Retinal pigment epithelial cell (primary cell): ENCODE data around the gene SFRP4.

Experiments
- DNase-seq: peaks from one replicate; pipeline ENCODE4 v3.0.0-alpha.2; 2010; ENCODE audit warnings: low read depth
- H3K4me3 ChIP-seq: 2 replicates; pipeline ENCODE4 v1.5.1; 2011; ENCODE audit warnings: mild to moderate bottlenecking, low read length, control low read depth, moderate library complexity
- CTCF ChIP-seq: conservative IDR thresholded peaks from 2 replicates; pipeline ENCODE4 v1.5.1; 2011; ENCODE audit warnings: low read depth, low read length, control low read depth, inconsistent platforms

Gene SFRP4

GRCh38 chr7:37918526-37918925 lies 1.9 kb upstream of the SFRP4 start:
- H3K4me3 ChIP-seq, result no peak overlapping the region
- DNase-seq, result no peak
- TF ChIP-seq CTCF, result peak; percentile 8

GRCh38 chr7:37916017-37916672 lies 472 bp downstream of the SFRP4 start:
- TF ChIP-seq CTCF, result peak; percentile 5
- peak overlapping the region; percentile 49 for H3K4me3 ChIP-seq
- DNase-seq, result no peak

GRCh38 chr7:37915438-37915837 lies 1.2 kb downstream of the SFRP4 start:
- no peak for DNase-seq
- no peak overlapping the region for H3K4me3 ChIP-seq
- TF ChIP-seq CTCF, result no peak

- no peak overlapping the region for H3K4me3 ChIP-seq
- DNase-seq, result no peak
Observed at GRCh38 chr7:37912756-37913155, 3.9 kb downstream of the SFRP4 start.

GRCh38 chr7:37908221-37908788 lies 8.3 kb downstream of the SFRP4 start:
- no peak for DNase-seq
- TF ChIP-seq CTCF, result no peak
- no peak overlapping the region for H3K4me3 ChIP-seq

More at GRCh38 chr7:37912756-37913155, 3.9 kb downstream of the SFRP4 start:
- no peak for TF ChIP-seq CTCF

- no peak for TF ChIP-seq CTCF
- no peak for DNase-seq
- no peak overlapping the region for H3K4me3 ChIP-seq
Observed at GRCh38 chr7:37901890-37902524, 14.6 kb downstream of the SFRP4 start.
